Lower leg skin (tissue), 4 donors: ENCODE measurements around the gene PXDN. TPM values are rescaled to one million over a fixed set of nuclear protein-coding genes. Genes with fewer than 3 reads are reported as not detected.

Source experiments
- DNase-seq, 2 donors: peaks; one replicate each; pipeline ENCODE4 v3.0.0-alpha.2; 2019; ENCODE audit warnings: low spot score in 2 of 2
- H3K4me3 ChIP-seq: fragments of 200-600 bp; sonication (generic); 2 replicates; pipeline ENCODE4 v1.5.1; 2017; ENCODE audit warnings: mild to moderate bottlenecking, low read depth; ENCODE audit not compliant: poor library complexity, severe bottlenecking
- CTCF ChIP-seq, 3 donors: fragments of 450-650 bp; IDR thresholded peaks; one replicate each; pipeline ENCODE4 v1.5.1; 2016; ENCODE audit warnings: antibody characterized with exemption in 3 of 3, mild to moderate bottlenecking in 3 of 3, moderate library complexity in 2 of 3
- POLR2A ChIP-seq, 2 donors: fragments of 450-650 bp; IDR thresholded peaks; one replicate each; pipeline ENCODE4 v1.6.1; 2016 to 2017; ENCODE audit warnings: antibody characterized with exemption in 2 of 2, mild to moderate bottlenecking in 1 of 2, moderate library complexity in 1 of 2
- WGBS, 2 donors: methylation state at CpG; one replicate each; pipeline ENCODE4 v1.1.5; 2018; 5-methylcytosine and 5-hydroxymethylcytosine counted together
- intact Hi-C: fragments of 100-400 bp; cut with DNase I; formaldehyde crosslinking; loops from one replicate; pipeline ENCODE4 v1.15.0; 2023; ENCODE audit warnings: low total_unique reads
- total RNA-seq, 4 donors: library from RNA; depleted of rRNA; stranded (reverse); fragments of >200 nt; gene quantifications; one replicate each; pipeline ENCODE4 v1.1.0, GENCODE V29; 2016

Gene PXDN
- total RNA-seq, 4 donors from 2014 or later = 4.7 to 13.7 (median 7.0) TPM

GRCh38 chr2:1741851-1742250 is 2.5 kb downstream of the PXDN start:
- 97 to 98% methylated on average over 14 of the region's 14 CpGs for WGBS, 2 donors
- H3K4me3 ChIP-seq = no peak overlapping the region
- DNase-seq = peak in 1 of 2 donors; percentile 82
- intact Hi-C loops = no loop called here
- no peak for TF ChIP-seq POLR2A (IDR thresholded peaks at IDR 0.05)
- no peak for TF ChIP-seq CTCF (IDR thresholded peaks at IDR 0.05)

GRCh38 chr2:1740716-1741589 is 3.4 kb downstream of the PXDN start:
- H3K4me3 ChIP-seq = no peak overlapping the region
- peak; percentile 9 to 75 for DNase-seq
- 81 to 93% methylated on average over 23 of the region's 24 CpGs for WGBS, 2 donors
- TF ChIP-seq POLR2A (IDR thresholded peaks at IDR 0.05) = no peak
- no peak for TF ChIP-seq CTCF (IDR thresholded peaks at IDR 0.05)
- intact Hi-C loops = no loop called here

- peak; percentile 12 to 80 for DNase-seq
- 76 to 77% methylated on average over 21 to 22 of the region's 22 CpGs for WGBS, 2 donors
- no peak for TF ChIP-seq POLR2A (IDR thresholded peaks at IDR 0.05)
- TF ChIP-seq CTCF (IDR thresholded peaks at IDR 0.05) = no peak
- intact Hi-C loops = no loop called here
- no peak overlapping the region for H3K4me3 ChIP-seq
Measured at GRCh38 chr2:1739961-1740715, 4.2 kb downstream of the PXDN start.

- intact Hi-C loops = no loop called here
- DNase-seq = peak in 1 of 2 donors; percentile 8
- WGBS, 2 donors = 75 to 76% methylated on average over 9 of the region's 9 CpGs
- no peak for TF ChIP-seq POLR2A (IDR thresholded peaks at IDR 0.05)
- no peak for TF ChIP-seq CTCF (IDR thresholded peaks at IDR 0.05)
- H3K4me3 ChIP-seq = no peak overlapping the region
Measured at GRCh38 chr2:1739322-1739957, 4.9 kb downstream of the PXDN start.

- TF ChIP-seq POLR2A (IDR thresholded peaks at IDR 0.05) = no peak
- TF ChIP-seq CTCF (IDR thresholded peaks at IDR 0.05) = no peak
- intact Hi-C loops = no loop called here
- peak; percentile 13 to 70 for DNase-seq
- no peak overlapping the region for H3K4me3 ChIP-seq
- 65 to 68% methylated on average over 19 of the region's 19 CpGs for WGBS, 2 donors
Measured at GRCh38 chr2:1738646-1739302, 5.5 kb downstream of the PXDN start.
